Erythroblast (primary cell): ENCODE data around the gene LRRC70.

Experiments used
- GATA1 ChIP-seq: IDR thresholded peaks from 2 replicates; pipeline ENCODE4 v1.6.1; 2011; ENCODE audit warnings: low read depth, mild to moderate bottlenecking, control low read depth, low read length, moderate library complexity
- POLR2A ChIP-seq: IDR thresholded peaks from 2 replicates; pipeline ENCODE4 v1.6.1; 2011; ENCODE audit warnings: mild to moderate bottlenecking, low read length

GRCh38 chr5:62608529-62609511, 30.2 kb downstream of the LRRC70 start:
- no peak for TF ChIP-seq POLR2A
- TF ChIP-seq GATA1: no peak
